Measurements from ENCODE around the gene PIAS1.
A peak's percentile ranks its signal among the peaks of the same experiment; 100 is the strongest.
"Not testable (repeated sequence)": the region's sequence is repeated elsewhere in the genome, so short reads cannot be mapped to it uniquely, and the experiment has no call there.

The PIAS1 gene

GRCh38 chr15:68129072-68129471 is 75.0 kb downstream of the PIAS1 start:
- DNase-seq, result no peak

GRCh38 chr15:68130851-68131250 is 76.7 kb downstream of the PIAS1 start:
- DNase-seq, result no peak

GRCh38 chr15:68137096-68137495 is 83.0 kb downstream of the PIAS1 start:
- DNase-seq, result no peak

- no peak for DNase-seq
Observed at GRCh38 chr15:68143129-68143528, 89.0 kb downstream of the PIAS1 start.

GRCh38 chr15:68143785-68144184 is 89.7 kb downstream of the PIAS1 start:
- DNase-seq, result no peak

- DNase-seq, result no peak
Observed at GRCh38 chr15:68145706-68146105, 91.6 kb downstream of the PIAS1 start.

GRCh38 chr15:68148039-68148438 is 93.9 kb downstream of the PIAS1 start:
- no peak for DNase-seq

- DNase-seq, result no peak
Observed at GRCh38 chr15:68149059-68149458, 94.9 kb downstream of the PIAS1 start.

- DNase-seq, result no peak
Observed at GRCh38 chr15:68150187-68150586, 96.1 kb downstream of the PIAS1 start.

- no peak for DNase-seq
Observed at GRCh38 chr15:68151277-68151676, 97.2 kb downstream of the PIAS1 start.

- DNase-seq, result no peak
Observed at GRCh38 chr15:68152342-68152741, 98.2 kb downstream of the PIAS1 start.

GRCh38 chr15:68154923-68155559 is 100.9 kb downstream of the PIAS1 start:
- peak; percentile 14 for DNase-seq

- no peak for DNase-seq
Observed at GRCh38 chr15:68157074-68157473, 103.0 kb downstream of the PIAS1 start.

GRCh38 chr15:68158046-68158628 is 104.0 kb downstream of the PIAS1 start:
- DNase-seq, result no peak

- DNase-seq, result no peak
Observed at GRCh38 chr15:68163191-68163590, 109.1 kb downstream of the PIAS1 start.

- no peak for DNase-seq
Observed at GRCh38 chr15:68166847-68167246, 112.7 kb downstream of the PIAS1 start.

- not testable (repeated sequence) for DNase-seq
Observed at GRCh38 chr15:68172037-68172436, 117.9 kb downstream of the PIAS1 start.

GRCh38 chr15:68173119-68173518 is 119.0 kb downstream of the PIAS1 start:
- no peak for DNase-seq

- DNase-seq, result no peak
Observed at GRCh38 chr15:68175526-68175925, 121.4 kb downstream of the PIAS1 start.

- no peak for DNase-seq
Observed at GRCh38 chr15:68176601-68177000, 122.5 kb downstream of the PIAS1 start.

- DNase-seq, result no peak
Observed at GRCh38 chr15:68177742-68178141, 123.6 kb downstream of the PIAS1 start.

GRCh38 chr15:68183616-68184315 is 129.7 kb downstream of the PIAS1 start:
- DNase-seq, result no peak

GRCh38 chr15:68184616-68185480 is 130.7 kb downstream of the PIAS1 start:
- DNase-seq, result no peak

Measured in NCI-H1436 (cell line).